SK-N-MC (cell line): Measurements from ENCODE around the gene OPCML.

Experiments
- EZH2 ChIP-seq: fragments of 200-600 bp; sonication (generic); IDR thresholded peaks from one replicate; pipeline ENCODE4 v1.6.1; 2017; ENCODE audit warnings: antibody characterized with exemption
- FOXP2 ChIP-seq: optimal IDR thresholded peaks from 2 replicates; pipeline ENCODE3; 2011; ENCODE audit warnings: mild to moderate bottlenecking, moderate library complexity; ENCODE audit not compliant: insufficient read depth; ENCODE audit errors: extremely low read length, control extremely low read depth
- POLR2AphosphoS5 ChIP-seq: IDR thresholded peaks from 2 replicates; pipeline ENCODE4 v1.6.1; 2012; ENCODE audit warnings: mild to moderate bottlenecking, low read depth, low read length, borderline replicate concordance

DNA sequence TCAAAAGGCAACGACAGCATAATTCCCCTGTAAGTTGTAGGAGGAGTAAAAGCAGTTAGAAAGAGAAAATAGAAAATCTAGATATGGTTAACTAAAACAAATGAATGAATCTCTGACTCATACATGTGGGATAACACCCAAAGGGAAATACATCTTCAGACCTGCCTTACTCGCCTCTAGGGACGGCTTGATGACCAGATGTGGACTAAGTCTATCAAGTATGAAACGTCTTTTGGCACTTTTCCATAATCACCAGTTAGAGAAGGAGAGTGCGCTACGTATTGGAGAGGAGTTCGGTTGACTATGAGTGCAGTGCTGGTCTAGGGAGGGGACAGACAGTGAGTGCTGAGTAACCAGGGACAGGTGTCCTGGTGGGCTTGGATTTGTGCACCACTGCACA is 459.9 kb downstream of the OPCML start:
- TF ChIP-seq EZH2 (no peak), POLR2AphosphoS5 (no peak), FOXP2 (no peak)
